Pulmonary artery endothelial cell (primary cell): ENCODE data around the gene ZKSCAN1. TPM values are rescaled to one million over a fixed set of nuclear protein-coding genes. Genes with fewer than 3 reads are reported as not detected.
A peak's percentile ranks its signal among the peaks of the same experiment; 100 is the strongest.

Experiments used
- DNase-seq: peaks from one replicate; pipeline ENCODE4 v3.0.0-alpha.2; 2011; ENCODE audit warnings: low read depth, low spot score
- total RNA-seq: library from RNA; depleted of rRNA; stranded (reverse); fragments of >200 nt; gene quantifications from 2 replicates; pipeline ENCODE4 v1.2.3, GENCODE V29; 2014

Gene ZKSCAN1
- total RNA-seq, 1 donor from 2014 or later: 32.7 TPM

- DNase-seq: no peak
These were observed 63.7 kb downstream of the ZKSCAN1 start for GRCh38 chr7:100079024-100079560.

GRCh38 chr7:100080907-100081534, 65.6 kb downstream of the ZKSCAN1 start:
- no peak for DNase-seq

GRCh38 chr7:100081535-100082102, 66.2 kb downstream of the ZKSCAN1 start, which contains the start of gene ZNF3:
Gene ZNF3 (minus strand): TSS chr7:100081723. CDS start chr7:100077357, 4,366 bp downstream.
- DNase-seq: peak; percentile 98

GRCh38 chr7:100082978-100083377, 67.6 kb downstream of the ZKSCAN1 start:
- DNase-seq: no peak

- DNase-seq: no peak
These were observed 70.1 kb downstream of the ZKSCAN1 start for GRCh38 chr7:100085515-100085914.

- DNase-seq: peak; percentile 99
These were observed 71.8 kb downstream of the ZKSCAN1 start for GRCh38 chr7:100087055-100087750.

GRCh38 chr7:100088095-100088620, 72.8 kb downstream of the ZKSCAN1 start:
- no peak for DNase-seq

- DNase-seq: no peak
These were observed 73.4 kb downstream of the ZKSCAN1 start, which contains the start of gene COPS6 for GRCh38 chr7:100088621-100089457. Gene COPS6 (plus strand): TSS chr7:100088969. CDS start chr7:100088991, 22 bp downstream.

- DNase-seq: no peak
These were observed 74.2 kb downstream of the ZKSCAN1 start for GRCh38 chr7:100089458-100090196.

GRCh38 chr7:100090527-100091410, 75.4 kb downstream of the ZKSCAN1 start:
- DNase-seq: no peak

Other genes starting within 250 kb of the ZKSCAN1 start
- not detected in 2 replicates for gene CYP3A4, start 231.4 kb upstream of the ZKSCAN1 start, total RNA-seq
- not detected in 2 replicates for gene CYP3A43, start 187.6 kb upstream of the ZKSCAN1 start, total RNA-seq
- 0.13 TPM in 1 of 2 replicates, not detected in the other for gene OR2AE1, start 138.6 kb upstream of the ZKSCAN1 start, total RNA-seq
- 14.0 and 17.4 TPM in 2 replicates for gene TRIM4, start 96.1 kb upstream of the ZKSCAN1 start, total RNA-seq
- not detected in 2 replicates for gene GJC3, start 86.0 kb upstream of the ZKSCAN1 start, total RNA-seq
- not detected in 2 replicates for gene AZGP1, start 39.6 kb upstream of the ZKSCAN1 start, total RNA-seq
- gene ZSCAN21, start 34.2 kb downstream of the ZKSCAN1 start, total RNA-seq: 7.0 and 9.3 TPM in 2 replicates
- 21.7 and 27.8 TPM in 2 replicates for gene ZNF3, start 66.1 kb downstream of the ZKSCAN1 start, total RNA-seq
- 147 and 157 TPM in 2 replicates for gene COPS6, start 73.4 kb downstream of the ZKSCAN1 start, total RNA-seq
- gene MCM7, start 85.8 kb downstream of the ZKSCAN1 start, total RNA-seq: 114 and 205 TPM in 2 replicates
- gene AP4M1, start 86.0 kb downstream of the ZKSCAN1 start, total RNA-seq: 23.8 and 24.9 TPM in 2 replicates
- 30.5 and 40.4 TPM in 2 replicates for gene TAF6, start 103.8 kb downstream of the ZKSCAN1 start, total RNA-seq
- 34.7 and 51.5 TPM in 2 replicates for gene CNPY4, start 104.0 kb downstream of the ZKSCAN1 start, total RNA-seq
- 2.5 and 3.0 TPM in 2 replicates for gene MBLAC1, start 111.4 kb downstream of the ZKSCAN1 start, total RNA-seq
- 68.4 and 109 TPM in 2 replicates for gene LAMTOR4, start 133.3 kb downstream of the ZKSCAN1 start, total RNA-seq
- gene TRAPPC14, start 143.1 kb downstream of the ZKSCAN1 start, total RNA-seq: 6.3 and 8.6 TPM in 2 replicates
- gene GAL3ST4, start 153.0 kb downstream of the ZKSCAN1 start, total RNA-seq: 0.73 and 2.0 TPM in 2 replicates
- gene GPC2, start 161.8 kb downstream of the ZKSCAN1 start, total RNA-seq: 2.2 and 4.1 TPM in 2 replicates
- gene STAG3, start 162.3 kb downstream of the ZKSCAN1 start, total RNA-seq: 0.13 and 0.42 TPM in 2 replicates
- gene PVRIG, start 204.4 kb downstream of the ZKSCAN1 start, total RNA-seq: not detected in 2 replicates